WTC11 (cell line): ENCODE data around the gene USP21.
A peak's percentile ranks its signal among the peaks of the same experiment; 100 is the strongest.

Experiments used
- CTCF ChIP-seq: fragments of 200-600 bp; IDR thresholded peaks from 2 replicates; pipeline ENCODE4 v1.8.0; 2022; ENCODE audit warnings: antibody characterized with exemption
- NR2C2 ChIP-seq: sonication (generic); formaldehyde crosslinking; IDR thresholded peaks from 2 replicates; pipeline ENCODE4 v1.8.0; 2022; ENCODE audit warnings: mild to moderate bottlenecking, missing genetic modification reagents

- peak; percentile 71 for TF ChIP-seq CTCF
- no peak for TF ChIP-seq NR2C2
Observed at GRCh38 chr1:161192476-161193465, 33.5 kb downstream of the USP21 start.
